Measurements from ENCODE around the gene APLF.
"Not testable (repeated sequence)": the region's sequence is repeated elsewhere in the genome, so short reads cannot be mapped to it uniquely, and the experiment has no call there.

Gene APLF

DNA sequence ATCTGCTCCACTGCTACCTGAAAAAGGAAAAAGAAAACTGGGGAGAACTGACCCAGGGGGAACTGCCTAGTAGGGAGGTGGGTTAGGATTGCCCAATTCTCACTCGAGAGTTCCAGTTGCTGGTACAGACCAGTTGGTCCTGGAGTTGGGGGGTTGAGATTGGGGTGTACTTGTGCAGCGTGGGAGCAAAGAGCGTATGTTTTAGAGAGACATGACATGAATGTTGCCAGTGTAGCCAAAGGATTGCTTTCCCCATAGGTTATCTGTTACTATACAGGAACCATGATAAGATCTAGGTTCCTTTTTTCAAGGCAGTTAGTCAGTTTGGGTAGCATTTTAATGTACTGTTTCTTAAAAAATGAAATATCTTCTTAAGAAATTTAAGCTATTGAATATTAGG lies 68.6 kb downstream of the APLF start:
- no peak for DNase-seq

DNA sequence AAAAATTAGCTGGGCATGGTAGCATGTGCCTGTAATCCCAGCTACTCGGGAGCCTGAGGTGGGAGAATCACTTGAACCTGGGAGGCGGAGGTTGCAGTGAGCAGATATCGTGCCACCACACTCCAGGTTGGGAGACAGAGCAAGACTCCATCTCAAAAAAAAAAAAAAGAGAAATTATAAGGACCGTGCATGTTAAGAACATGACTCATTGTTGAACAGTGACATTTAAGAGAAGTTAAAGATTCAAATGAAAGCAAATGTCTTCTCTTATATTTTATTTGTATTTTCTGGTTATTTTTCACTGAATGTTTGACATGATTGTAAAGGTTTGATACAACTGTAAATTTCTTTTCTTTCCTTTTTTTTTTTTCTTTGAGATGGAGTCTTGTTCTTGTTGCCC lies 69.6 kb downstream of the APLF start:
- no peak for DNase-seq

DNA sequence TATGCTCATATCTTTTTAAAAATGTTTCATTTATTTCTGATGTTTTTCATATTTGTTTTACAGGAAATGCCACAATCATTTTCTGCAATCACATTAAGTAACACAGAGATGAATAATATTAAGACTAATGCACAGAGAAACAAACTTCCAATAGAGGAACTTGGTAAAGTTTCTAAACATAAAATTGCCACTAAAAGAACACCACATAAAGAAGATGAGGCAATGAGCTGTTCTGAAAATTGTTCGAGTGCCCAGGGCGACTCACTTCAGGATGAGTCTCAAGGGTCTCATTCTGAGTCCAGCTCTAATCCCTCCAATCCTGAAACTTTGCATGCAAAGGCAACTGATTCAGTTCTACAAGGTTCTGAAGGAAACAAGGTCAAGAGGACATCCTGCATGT lies 70.4 kb downstream of the APLF start:
- no peak for DNase-seq

DNA sequence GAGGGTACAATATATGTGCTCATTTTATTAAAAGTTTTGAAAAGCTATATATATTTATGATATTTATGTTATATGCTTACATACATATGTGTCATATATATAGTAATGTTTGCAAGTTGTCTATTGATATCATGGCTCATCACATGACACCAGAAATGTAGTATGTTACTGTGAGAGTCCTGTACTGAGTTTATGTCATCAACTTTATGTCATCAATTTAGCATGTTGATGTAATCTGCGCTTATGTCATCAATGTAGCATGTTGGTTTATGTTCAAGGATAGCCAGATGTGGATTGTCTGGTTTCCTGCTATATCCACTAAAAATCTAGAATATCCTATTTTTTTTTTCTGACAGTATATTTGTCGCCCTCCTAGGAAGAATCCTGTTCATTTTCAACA lies 77.4 kb downstream of the APLF start:
- DNase-seq = no peak

DNA sequence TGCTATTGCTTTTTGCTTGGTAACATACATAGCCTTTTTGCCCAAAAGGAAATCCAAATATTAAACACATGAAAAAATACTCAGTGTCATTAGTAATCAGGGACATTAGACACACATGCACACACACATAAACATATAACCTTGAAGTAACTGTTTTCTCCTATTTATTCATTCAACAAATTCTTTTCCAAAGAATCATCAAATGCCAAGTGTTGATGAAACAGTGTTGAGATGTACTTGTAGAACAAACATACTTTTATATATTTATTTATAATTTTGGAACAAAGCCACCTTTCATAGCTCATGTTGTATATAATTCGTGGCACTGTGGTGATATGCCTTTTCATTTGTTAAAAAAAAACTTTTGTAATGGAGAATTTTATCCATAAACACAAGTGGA lies 81.0 kb downstream of the APLF start:
- DNase-seq = no peak

DNA sequence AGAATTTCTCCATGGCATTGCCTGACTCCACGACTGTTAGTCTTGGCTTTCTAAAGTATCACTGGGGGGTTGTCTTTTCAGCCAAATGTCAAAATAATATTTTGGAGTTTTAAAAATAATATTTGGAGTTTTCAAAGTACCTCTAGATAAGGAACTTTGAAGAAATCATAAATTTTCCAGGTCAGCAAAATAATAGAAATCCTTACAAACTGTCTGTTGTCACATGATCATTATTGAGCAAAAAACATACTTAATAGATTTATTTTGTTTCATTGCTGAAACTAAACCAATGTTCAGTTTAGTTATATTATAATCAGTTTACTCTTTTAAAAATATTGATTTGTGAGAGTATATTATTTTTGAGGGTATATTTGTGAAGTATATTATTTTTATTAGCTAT lies 85.7 kb downstream of the APLF start:
- no peak for DNase-seq

DNA sequence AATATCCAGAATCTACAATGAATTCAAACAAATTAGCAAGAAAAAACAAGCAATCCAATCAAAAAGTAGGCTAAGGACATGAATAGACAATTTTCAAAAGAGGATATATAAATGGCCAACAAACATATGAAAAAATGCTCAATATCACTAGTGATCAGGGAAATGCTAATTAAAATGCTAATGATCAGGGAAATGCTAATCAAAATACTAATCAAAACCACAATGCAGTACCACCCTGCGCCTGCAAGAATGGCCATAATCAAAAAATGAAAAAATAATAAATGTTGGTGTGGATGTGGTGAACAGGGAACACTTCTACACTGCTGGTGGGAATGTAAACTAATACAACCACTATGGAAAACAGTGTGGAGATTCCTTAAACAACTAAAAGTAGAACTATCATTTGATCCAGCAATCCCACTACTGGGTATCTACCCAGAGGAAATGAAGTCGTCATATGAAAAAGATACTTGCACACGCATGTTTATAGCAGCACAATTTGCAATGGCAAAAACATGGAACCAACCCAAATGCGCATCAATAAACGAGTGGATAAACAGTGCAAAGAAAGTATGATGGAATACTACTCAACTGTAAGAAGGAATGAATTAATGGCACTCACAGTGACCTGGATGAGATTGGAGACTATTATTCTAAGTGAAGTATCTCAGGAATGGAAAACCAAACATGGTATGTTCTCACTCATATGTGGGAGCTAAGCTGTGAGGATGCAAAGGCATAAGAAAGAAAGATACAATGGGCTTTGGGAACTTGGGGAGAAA lies 88.2 kb downstream of the APLF start:
- not testable (repeated sequence) for DNase-seq

DNA sequence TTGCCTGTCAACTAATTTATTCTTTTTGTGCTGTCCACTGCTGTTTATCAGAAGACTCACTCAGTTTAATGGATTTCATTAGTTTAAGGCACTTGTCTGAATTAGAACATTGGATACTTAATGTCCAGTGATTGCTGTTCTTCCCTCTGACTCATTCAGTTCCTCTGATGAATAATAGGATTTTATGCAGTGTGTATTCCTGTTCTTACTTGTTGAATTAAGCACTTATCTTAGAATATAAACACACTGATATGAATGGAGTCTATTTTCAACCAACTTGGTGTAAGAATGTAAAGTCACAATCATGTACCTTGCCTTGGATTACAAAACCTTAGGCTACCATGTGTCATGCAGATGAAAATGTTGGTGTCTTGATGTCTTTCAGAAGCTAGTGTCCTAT lies 89.0 kb downstream of the APLF start:
- DNase-seq = no peak

DNA sequence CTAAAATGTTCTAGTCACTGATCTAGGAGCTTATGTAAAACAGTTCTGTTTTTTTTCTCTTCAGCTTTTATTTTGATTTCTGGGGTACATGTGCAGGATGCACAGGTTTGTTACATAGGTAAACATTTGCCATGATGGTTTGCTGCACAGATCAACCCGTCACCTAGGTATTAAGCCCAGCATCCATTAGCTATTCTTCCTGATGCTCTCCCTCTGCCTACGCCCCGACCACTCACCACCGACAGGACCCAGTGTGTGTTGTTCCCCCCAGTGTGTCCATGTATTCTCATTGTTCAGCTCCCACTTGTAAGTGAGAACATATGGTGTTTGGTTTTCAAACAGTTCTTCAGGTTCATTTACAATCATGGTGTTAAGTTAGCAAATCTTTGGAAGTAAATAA lies 91.2 kb downstream of the APLF start:
- no peak for DNase-seq

DNA sequence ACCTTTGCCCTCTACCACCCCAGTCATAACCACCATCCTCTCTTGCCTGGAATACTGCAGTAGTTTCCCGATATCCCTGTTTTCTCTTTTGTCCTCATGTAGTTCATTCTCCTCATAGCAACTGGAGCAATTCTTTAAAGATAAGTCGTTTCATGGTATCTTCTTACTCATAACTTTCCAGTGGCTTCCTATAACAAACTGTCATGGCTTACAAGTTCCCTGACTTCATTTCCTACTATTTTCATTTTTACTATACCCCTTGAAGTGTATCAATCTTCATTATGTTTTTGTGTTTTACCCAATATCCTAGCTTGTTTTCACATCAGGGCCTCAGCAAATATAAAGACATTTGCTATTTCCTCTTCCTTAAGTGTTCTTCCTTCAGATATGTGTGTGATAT lies 92.3 kb downstream of the APLF start:
- DNase-seq = no peak

DNA sequence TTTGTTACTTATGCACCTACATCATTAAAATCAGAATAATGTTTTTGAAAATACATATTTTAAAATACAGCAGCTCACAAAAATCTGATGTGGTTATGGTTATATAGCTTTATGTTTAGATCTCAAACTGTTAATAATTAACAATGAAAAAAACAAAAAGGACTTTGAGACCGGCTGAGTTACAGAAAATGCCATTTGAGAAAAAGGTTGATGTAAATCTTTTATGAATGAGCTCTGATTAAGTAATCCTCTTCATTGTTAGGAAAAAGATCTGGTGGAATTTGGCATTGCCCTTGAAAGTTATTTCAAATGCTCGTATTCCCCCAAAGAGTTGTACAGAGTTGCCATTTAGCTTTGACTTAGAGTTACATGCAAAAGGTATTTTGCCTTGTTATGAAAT lies 93.2 kb downstream of the APLF start:
- no peak for DNase-seq

DNA sequence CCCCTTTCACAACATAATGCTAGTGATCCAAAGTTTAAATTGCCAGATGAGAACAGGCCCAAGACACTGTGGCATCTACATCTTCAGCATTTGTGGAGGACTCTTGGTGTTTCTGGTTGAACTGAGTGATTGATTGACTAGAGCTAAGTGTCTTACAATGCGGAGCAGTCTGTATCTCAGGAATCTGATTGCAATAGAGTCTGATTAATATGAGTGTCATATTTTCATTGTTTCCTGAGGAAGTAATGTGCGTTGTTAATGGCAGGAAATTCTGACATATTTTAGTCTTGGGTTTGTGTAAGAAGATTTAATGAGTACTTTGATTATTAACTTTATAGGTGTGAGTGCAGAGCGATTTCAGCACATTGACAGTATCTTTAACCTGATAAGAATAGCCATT lies 94.0 kb downstream of the APLF start:
- no peak for DNase-seq

DNA sequence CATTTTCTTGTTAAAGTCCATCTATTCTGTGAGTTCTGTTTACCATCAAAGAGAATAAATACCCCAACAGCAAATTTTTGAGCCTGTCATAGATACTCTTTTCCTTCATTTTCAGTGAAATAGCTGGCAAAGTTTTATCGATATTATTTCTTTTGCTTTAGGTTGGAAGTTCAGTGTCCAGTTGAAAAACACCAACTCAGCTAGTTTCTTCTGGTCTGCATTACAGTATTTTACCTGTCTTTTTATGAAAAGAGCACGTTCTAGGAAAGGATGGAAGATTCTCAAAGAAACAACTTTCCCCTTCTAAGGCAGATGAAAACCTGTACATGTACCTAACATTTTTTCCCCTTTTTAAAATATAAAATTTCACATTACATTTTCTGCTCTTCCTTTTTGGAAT lies 95.5 kb downstream of the APLF start:
- no peak for DNase-seq

DNA sequence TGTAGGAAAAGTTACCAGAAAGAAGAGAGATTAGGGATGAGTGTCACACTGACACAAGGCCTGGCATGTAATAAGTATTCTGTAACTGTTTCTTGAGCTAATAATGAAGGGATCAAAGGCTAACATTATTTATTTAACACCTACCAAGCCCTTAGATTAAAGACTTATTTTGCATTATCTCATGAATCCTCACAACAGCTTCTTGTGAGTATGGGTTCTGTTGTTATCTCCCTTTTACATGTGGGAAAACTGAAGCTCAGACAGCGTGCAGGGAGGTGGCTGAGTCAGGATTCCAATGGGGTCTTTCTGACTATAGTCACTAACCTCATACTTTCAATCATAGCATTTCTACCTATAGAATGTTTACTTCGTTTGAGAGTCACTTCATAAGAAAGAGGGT lies 97.0 kb downstream of the APLF start:
- DNase-seq = no peak

DNA sequence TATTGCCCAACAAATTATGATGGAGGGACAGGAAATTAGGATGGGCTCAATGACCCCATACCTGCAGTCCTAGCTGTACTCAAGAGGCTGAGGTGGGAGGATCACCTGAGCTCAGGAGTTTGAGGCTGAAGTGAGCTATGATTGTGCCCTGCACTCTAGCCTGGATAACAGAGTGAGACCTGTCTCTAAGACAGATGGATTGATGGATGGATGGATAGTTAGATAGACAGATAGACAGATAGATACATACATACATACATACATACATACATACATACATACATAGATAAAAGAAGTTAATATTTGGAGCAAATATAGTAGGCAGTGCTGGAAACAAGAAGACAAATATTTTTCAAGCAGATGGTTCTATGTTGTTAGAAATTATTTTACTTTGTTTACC lies 97.9 kb downstream of the APLF start:
- DNase-seq = no peak

DNA sequence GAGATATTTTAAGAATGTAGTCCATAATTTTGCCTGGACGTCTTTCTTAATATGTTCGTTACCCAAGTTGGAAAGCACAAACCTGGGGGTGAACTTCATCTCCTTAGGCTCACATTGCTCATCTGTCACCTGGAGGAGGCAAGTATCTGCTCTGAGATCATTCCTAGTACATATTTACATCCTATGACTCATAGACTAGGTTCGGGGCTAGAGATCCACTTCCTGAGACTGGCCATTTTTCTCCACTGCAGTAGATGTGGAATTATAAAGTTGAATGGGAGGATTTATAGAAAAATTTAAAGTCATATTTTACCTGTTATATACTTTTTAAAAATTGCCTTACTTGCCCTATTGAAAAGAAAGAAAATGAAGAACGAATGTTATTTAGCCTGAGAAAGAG lies 98.5 kb downstream of the APLF start:
- no peak for DNase-seq

DNA sequence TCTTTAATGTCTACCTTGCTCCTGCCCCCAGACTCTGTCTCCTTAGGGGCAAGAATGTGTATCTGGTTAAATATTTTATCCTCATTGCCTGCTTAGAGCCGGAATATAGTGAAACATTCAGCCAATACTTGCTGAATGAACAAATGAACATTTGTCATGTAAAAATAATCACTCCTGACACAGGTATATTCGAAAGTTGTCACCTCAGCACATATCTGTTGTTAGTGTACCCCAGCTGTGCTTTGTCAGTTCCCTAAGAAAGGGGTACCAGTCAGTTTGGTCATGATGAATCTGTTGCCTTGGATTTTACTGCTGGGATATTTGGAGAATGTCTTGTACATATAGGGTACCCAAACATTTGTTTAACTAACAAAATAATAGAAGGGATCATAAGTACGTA lies 99.0 kb downstream of the APLF start:
- DNase-seq = no peak

DNA sequence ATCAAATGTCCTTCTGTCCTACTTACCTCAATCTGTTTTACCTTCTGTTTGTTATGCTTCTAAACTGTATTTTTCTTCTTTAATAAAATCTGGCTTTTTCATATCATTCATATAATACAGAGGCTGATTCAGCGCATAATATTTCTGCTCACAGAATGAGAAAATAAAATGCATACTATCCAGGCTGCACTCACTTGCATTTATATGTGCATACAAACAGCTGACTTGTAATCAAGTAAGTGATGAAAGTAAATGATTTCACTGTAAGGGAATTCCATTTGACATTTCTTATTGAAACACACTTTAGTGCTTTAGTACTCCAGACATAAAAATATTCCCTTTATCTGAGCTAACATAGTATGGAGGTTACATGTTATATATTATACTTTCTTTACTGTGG lies 100.7 kb downstream of the APLF start:
- DNase-seq = no peak

DNA sequence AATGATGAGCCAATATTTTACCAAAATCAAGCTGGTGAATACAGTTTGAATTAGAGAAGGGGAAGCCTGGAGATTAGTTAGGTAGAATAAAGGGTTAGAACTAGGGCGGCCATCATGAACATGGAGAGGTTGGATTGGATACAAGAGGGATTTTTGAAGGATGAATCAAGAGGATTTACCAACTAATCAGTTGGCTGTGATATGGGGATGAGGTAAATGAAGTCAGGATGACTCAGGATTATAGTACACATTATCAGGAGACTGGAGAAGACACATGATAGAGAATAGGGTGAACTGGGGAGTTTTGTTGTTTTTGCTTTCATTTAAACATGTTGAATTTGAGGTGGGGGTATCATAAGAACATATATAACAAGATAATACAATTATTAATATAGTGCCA lies 102.2 kb downstream of the APLF start:
- no peak for DNase-seq

DNA sequence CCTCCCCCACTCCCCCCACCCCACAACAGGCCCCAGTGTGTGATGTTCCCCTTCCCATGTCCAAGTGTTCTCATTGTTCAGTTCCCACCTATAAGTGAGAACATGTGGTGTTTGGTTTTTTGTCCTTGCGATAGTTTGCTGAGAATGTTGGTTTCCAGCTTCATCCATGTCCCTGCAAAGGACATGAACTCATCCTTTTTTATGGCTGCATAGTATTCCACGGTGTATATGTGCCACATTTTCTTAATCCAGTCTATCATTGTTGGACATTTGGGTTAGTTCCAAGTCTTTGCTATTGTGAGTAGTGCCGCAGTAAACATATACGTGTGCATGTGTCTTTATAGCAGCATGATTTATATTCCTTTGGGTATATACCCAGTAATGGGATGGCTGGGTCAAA lies 103.0 kb downstream of the APLF start:
- DNase-seq = not testable (repeated sequence)

DNA sequence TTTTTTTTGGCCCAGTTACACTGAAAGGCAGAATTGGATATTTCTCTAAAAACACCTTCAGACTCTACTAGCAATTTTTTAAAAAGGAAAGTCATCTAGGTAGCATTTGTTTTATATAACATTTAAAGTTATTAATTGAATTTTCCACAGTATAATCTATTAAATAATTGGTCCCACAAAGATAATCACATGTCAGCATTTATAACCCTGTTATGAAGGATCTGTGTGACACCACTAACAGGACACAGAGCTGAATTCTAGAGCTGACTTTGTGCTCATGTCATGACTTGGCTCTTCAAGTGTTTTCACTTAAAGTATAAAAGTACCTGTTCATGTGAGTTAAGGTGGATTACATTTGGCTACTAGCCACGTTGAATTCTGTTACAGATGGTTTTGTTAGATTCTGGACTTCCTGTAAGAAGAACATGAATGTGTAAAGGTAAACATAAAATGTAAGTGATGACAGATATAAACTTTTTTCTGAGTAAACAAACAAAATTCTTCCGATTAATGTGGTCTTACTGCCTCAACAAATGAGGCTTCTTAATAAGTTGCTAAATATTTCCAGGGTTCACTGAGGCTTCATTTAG lies 106.9 kb downstream of the APLF start:
- DNase-seq = no peak

DNA sequence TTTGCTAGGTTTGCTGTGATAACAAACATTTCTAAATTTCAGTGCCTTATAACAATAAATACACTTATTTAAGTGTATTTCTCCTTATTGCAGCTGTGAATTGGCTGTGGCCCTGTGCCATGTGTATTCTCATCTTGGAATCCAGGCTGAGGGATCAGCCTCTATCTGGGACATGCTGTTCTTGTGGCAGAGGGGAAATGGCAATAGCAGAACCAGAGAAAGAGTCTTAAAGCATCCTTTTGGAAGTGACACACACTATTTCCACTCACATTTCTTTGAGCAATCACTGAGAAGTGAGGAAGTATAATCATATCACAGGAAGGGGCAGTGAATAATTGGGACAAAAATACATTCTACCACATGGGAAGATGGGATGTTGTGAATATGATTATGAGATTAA lies 109.8 kb downstream of the APLF start:
- no peak for DNase-seq

DNA sequence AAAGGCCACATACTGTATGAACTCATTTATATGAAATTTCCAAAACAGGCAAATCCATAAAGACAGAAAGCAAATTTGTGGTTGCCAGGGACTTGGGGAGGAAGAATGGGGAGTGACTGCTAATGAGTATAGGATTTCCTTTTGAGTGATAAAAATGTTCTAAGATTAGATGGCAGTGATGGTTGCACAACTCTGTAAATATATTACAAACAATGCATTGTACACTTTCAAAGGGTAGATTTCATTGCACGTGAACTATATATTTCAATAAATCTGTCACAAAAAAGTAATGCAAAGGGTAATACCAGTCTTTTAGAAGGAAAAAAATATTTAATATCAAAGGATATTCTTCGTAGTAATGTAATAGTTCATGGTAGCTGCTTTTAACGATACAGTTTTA lies 112.3 kb downstream of the APLF start:
- DNase-seq = no peak

DNA sequence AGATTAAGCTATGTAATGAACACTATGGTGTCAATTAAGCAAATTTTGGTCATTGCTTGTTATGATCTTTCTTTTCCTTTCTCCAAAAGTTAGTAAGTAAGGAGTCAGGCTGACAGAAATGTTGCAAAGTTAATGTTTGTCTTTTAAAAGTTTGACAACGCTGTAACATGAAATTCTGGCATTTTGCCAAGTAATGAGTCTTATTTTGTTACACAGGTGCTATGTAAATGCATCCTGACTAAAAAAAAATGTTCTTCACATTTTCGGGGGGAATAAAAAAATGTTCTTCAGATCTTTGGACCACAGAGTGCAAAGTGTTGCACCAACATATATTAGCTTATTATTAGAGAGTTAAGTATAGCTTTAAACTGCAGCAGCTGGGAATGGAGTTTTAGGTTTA lies 121.2 kb downstream of the APLF start:
- no peak for DNase-seq

DNA sequence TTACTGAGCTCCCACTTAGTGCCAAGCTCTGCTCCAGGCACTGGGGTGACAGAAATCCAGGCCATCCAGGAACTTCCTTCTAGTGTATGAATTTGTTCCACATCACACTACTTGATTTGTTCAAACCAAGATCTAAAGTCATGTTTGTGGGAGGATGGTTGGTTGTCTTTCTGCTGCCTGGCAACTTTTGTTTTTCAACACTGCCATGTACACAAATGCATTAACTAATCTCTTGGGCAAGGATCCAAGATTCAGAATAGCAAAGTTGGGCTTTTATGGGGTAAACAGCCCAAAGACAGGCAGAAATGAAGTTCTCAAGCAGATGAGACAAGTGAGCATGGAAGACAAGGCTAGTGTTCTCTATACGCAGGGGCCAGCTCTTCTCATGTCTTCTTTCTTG lies 122.6 kb downstream of the APLF start:
- DNase-seq = no peak
